Activated naive CD8-positive, alpha-beta T cell treated with anti-CD3 and anti-CD28 coated beads, Interleukin-2, amount 10 ng/mL, durations not matched to agents 7 days and 5 days (primary cell): Measurements from ENCODE around the gene SLC13A3. TPM values are rescaled to one million over a fixed set of nuclear protein-coding genes. Genes with fewer than 3 reads are reported as not detected.

Source experiments
- total RNA-seq, 2 experiments: library from RNA; stranded (reverse); gene quantifications; one replicate each; pipeline ENCODE4 v1.2.3, GENCODE V29; 2021

Gene SLC13A3
- total RNA-seq, 2 experiments from 2014 or later: 0.26 to 0.30 TPM

Other genes with a start within 250 kb of the SLC13A3 start
- 10 to 100 TPM; 66.8 to 75.2 TPM for gene ELMO2, start 244.8 kb downstream of the SLC13A3 start, total RNA-seq
- 1 to 10 TPM; 1.9 to 2.1 TPM for gene ZNF334, start 137.9 kb downstream of the SLC13A3 start, total RNA-seq
- gene OCSTAMP, start 100.8 kb downstream of the SLC13A3 start, total RNA-seq: not detected
- 10 to 100 TPM; 17.3 to 18.4 TPM for gene TP53RK, start 38.0 kb upstream of the SLC13A3 start, total RNA-seq
- not detected for gene SLC2A10, start 58.2 kb upstream of the SLC13A3 start, total RNA-seq
- gene EYA2, start 243.4 kb upstream of the SLC13A3 start, total RNA-seq: not detected